H1 (cell line): ENCODE measurements around the gene CCNY. TPM values are rescaled to one million over a fixed set of nuclear protein-coding genes. Genes with fewer than 3 reads are reported as not detected.

Source experiments
- CTCF ChIA-PET: fragments of 300-600 bp; sonication (Branson Sonifier 250); formaldehyde crosslinking; loops from one replicate; lab custom pipeline; 2021; ENCODE audit not compliant: partially characterized antibody; lab: Charles Lee
- POLR2A ChIA-PET: fragments of 300-600 bp; sonication (Branson Sonifier 250); formaldehyde crosslinking; loops from one replicate; lab custom pipeline; 2021; ENCODE audit warnings: inconsistent platforms; ENCODE audit not compliant: partially characterized antibody; lab: Charles Lee
- DNase-seq, 2 experiments: peaks; one replicate each; pipeline versions ENCODE4 v3.0.0 to v3.0.0-alpha.2; 2010 to 2022; ENCODE audit warnings: low spot score in 2 of 2, low read depth in 1 of 2, mixed read lengths in 1 of 2
- FAIRE-seq: peaks from 2 replicates; lab custom pipeline; 2011; peaks lifted over from hg19 to GRCh38; lab: Jason Lieb, UNC
- H2AFZ ChIP-seq: 2 replicates; pipeline ENCODE4 v1.8.1; 2012; ENCODE audit warnings: low read length, inconsistent platforms
- H2AK5ac ChIP-seq: 2 replicates; pipeline ENCODE4 v1.6.1; 2013; ENCODE audit warnings: low read depth, low read length
- H2BK120ac ChIP-seq: replicated peaks from 2 replicates; pipeline ENCODE3; 2013; ENCODE audit warnings: low read depth, low read length, inconsistent platforms
- H2BK12ac ChIP-seq: 2 replicates; pipeline ENCODE4 v1.6.1; 2013; ENCODE audit warnings: low read depth, low read length
- H2BK15ac ChIP-seq: 2 replicates; pipeline ENCODE4 v1.6.1; 2013; ENCODE audit warnings: low read length
- H2BK20ac ChIP-seq: 2 replicates; pipeline ENCODE4 v1.6.1; 2013; ENCODE audit warnings: low read length
- H2BK5ac ChIP-seq: 2 replicates; pipeline ENCODE4 v1.6.1; 2013; ENCODE audit warnings: low read depth, low read length
- H3K14ac ChIP-seq: 2 replicates; pipeline ENCODE4 v1.6.1; 2013; ENCODE audit warnings: inconsistent platforms; ENCODE audit not compliant: insufficient read length
- H3K18ac ChIP-seq: 2 replicates; pipeline ENCODE4 v1.6.1; 2013; ENCODE audit warnings: low read length; ENCODE audit errors: extremely low read depth
- H3K23ac ChIP-seq: 2 replicates; pipeline ENCODE4 v1.6.1; 2013; ENCODE audit warnings: inconsistent platforms; ENCODE audit not compliant: insufficient read length
- H3K23me2 ChIP-seq: 2 replicates; pipeline ENCODE4 v1.6.1; 2013; ENCODE audit warnings: low read depth, low read length
- H3K27ac ChIP-seq: 2 replicates; pipeline ENCODE4 v1.6.1; 2011; ENCODE audit warnings: low read depth, low read length, inconsistent platforms
- H3K27me3 ChIP-seq, 4 experiments: replicated peaks in 1 of 4; 1 replicate in 1 of 4; 2 replicates in 3 of 4; pipeline versions ENCODE4 v1.6.1 to v1.8.1; 2011 to 2013; ENCODE audit warnings: low read length in 3 of 4, mild to moderate bottlenecking in 3 of 4, inconsistent platforms in 2 of 4, mixed read lengths in 2 of 4, moderate library complexity in 1 of 4; ENCODE audit not compliant: control insufficient read depth in 3 of 4, insufficient read depth in 3 of 4; ENCODE audit errors: extremely low read depth in 1 of 4
- H3K36me3 ChIP-seq, 4 experiments: 2 replicates each; pipeline versions ENCODE4 v1.6.1 to v1.8.1; 2011 to 2013; ENCODE audit warnings: mild to moderate bottlenecking in 4 of 4, low read length in 3 of 4, moderate library complexity in 2 of 4, control low read depth in 1 of 4, inconsistent platforms in 1 of 4; ENCODE audit not compliant: insufficient read depth in 4 of 4, control insufficient read depth in 2 of 4
- H3K4ac ChIP-seq: replicated peaks from 2 replicates; pipeline ENCODE3; 2013; ENCODE audit warnings: low read length, low read depth, mixed read lengths, inconsistent platforms; ENCODE audit not compliant: insufficient read length
- H3K4me1 ChIP-seq, 4 experiments: replicated peaks in 1 of 4; 1 replicate in 1 of 4; 2 replicates in 3 of 4; pipeline versions ENCODE4 v1.6.1 to v1.8.1; 2011 to 2013; ENCODE audit warnings: low read length in 3 of 4, inconsistent platforms in 2 of 4, mixed read lengths in 1 of 4; ENCODE audit not compliant: insufficient read depth in 4 of 4, control insufficient read depth in 3 of 4
- H3K4me2 ChIP-seq, 2 experiments: 2 replicates each; pipeline versions ENCODE4 v1.6.1 to v1.8.1; 2011 to 2013; ENCODE audit warnings: low read depth in 2 of 2, low read length in 2 of 2, control low read depth in 1 of 2, inconsistent platforms in 1 of 2, mild to moderate bottlenecking in 1 of 2; ENCODE audit not compliant: insufficient read depth in 1 of 2
- H3K4me3 ChIP-seq, 4 experiments: fragments of 200-600, 300-600 bp in 1 of 4; sonication (generic), shearing (Covaris generic), sonication (Bioruptor Twin) in 1 of 4; 2 replicates each; pipeline versions ENCODE4 v1.5.1 to v1.8.1; 2011 to 2016; ENCODE audit warnings: low read length in 4 of 4, low read depth in 3 of 4, control low read depth in 2 of 4, inconsistent platforms in 2 of 4, mild to moderate bottlenecking in 2 of 4, mixed read lengths in 1 of 4, moderate library complexity in 1 of 4; ENCODE audit not compliant: insufficient read depth in 2 of 4; ENCODE audit errors: extremely low read depth in 1 of 4
- H3K56ac ChIP-seq: replicated peaks from 2 replicates; pipeline ENCODE3; 2013; ENCODE audit warnings: low read depth, mild to moderate bottlenecking, mixed read lengths, low read length, inconsistent platforms; ENCODE audit not compliant: insufficient read length
- H3K79me1 ChIP-seq: 2 replicates; pipeline ENCODE4 v1.6.1; 2013; ENCODE audit warnings: low read depth, low read length, control low read depth
- H3K79me2 ChIP-seq, 2 experiments: 2 replicates each; pipeline versions ENCODE4 v1.6.1 to v1.8.1; 2012 to 2013; ENCODE audit warnings: low read length in 2 of 2, mild to moderate bottlenecking in 2 of 2, inconsistent platforms in 1 of 2; ENCODE audit not compliant: insufficient read depth in 2 of 2, control insufficient read depth in 1 of 2
- H3K9ac ChIP-seq, 4 experiments: replicated peaks in 1 of 4; 1 replicate in 1 of 4; 2 replicates in 3 of 4; pipeline versions ENCODE4 v1.6.1 to v1.8.1; 2011 to 2013; ENCODE audit warnings: low read depth in 3 of 4, low read length in 3 of 4, control low read depth in 2 of 4, mild to moderate bottlenecking in 2 of 4, moderate library complexity in 2 of 4, inconsistent platforms in 1 of 4; ENCODE audit errors: extremely low read depth in 1 of 4
- H3K9me3 ChIP-seq, 2 experiments: 2 replicates each; pipeline versions ENCODE4 v1.6.1 to v1.8.1; 2012 to 2013; ENCODE audit warnings: mild to moderate bottlenecking in 2 of 2, moderate library complexity in 2 of 2, control low read depth in 1 of 2, inconsistent platforms in 1 of 2, low read depth in 1 of 2, low read length in 1 of 2, mixed read lengths in 1 of 2; ENCODE audit not compliant: insufficient read depth in 2 of 2
- H4K20me1 ChIP-seq, 2 experiments: replicated peaks in 1 of 2; 2 replicates each; pipeline versions ENCODE3 to v1.8.1; 2011 to 2013; ENCODE audit warnings: inconsistent platforms in 2 of 2, low read length in 2 of 2, mild to moderate bottlenecking in 1 of 2; ENCODE audit not compliant: insufficient read depth in 2 of 2, control insufficient read depth in 1 of 2
- H4K5ac ChIP-seq: 2 replicates; pipeline ENCODE4 v1.6.1; 2013; ENCODE audit warnings: low read length, low read depth, mixed read lengths, inconsistent platforms; ENCODE audit not compliant: insufficient read length
- H4K8ac ChIP-seq: 2 replicates; pipeline ENCODE4 v1.8.0; 2013; ENCODE audit warnings: mild to moderate bottlenecking, moderate library complexity, low read length, inconsistent platforms; ENCODE audit not compliant: insufficient read depth; ENCODE audit errors: extremely low read depth
- H4K91ac ChIP-seq: replicated peaks from 2 replicates; pipeline ENCODE3; 2013; ENCODE audit warnings: low read length, mixed read lengths, inconsistent platforms; ENCODE audit not compliant: insufficient read length
- ATF3 ChIP-seq: IDR thresholded peaks from 2 replicates; pipeline ENCODE4 v1.6.1; 2011; ENCODE audit warnings: low read depth, mild to moderate bottlenecking, low read length; ENCODE audit not compliant: insufficient read depth
- CHD1 ChIP-seq: IDR thresholded peaks from 2 replicates; pipeline ENCODE4 v1.6.1; 2012; ENCODE audit warnings: low read depth, low read length, improper control_type of control experiment
- CTBP2 ChIP-seq: IDR thresholded peaks from 2 replicates; pipeline ENCODE4 v1.7.0; 2011; ENCODE audit warnings: borderline replicate concordance, mild to moderate bottlenecking, moderate library complexity, mixed read lengths, low read length; ENCODE audit not compliant: insufficient read depth, insufficient read length
- EP300 ChIP-seq, 2 experiments: IDR thresholded peaks; 1 replicate in 1 of 2; 2 replicates in 1 of 2; pipeline ENCODE4 v1.6.1; 2011 to 2012; ENCODE audit warnings: low read depth in 2 of 2, low read length in 2 of 2, mild to moderate bottlenecking in 2 of 2, borderline replicate concordance in 1 of 2, inconsistent platforms in 1 of 2, moderate library complexity in 1 of 2
- GABPA ChIP-seq: IDR thresholded peaks from 2 replicates; pipeline ENCODE4 v1.6.1; 2011; ENCODE audit warnings: mild to moderate bottlenecking, low read length, moderate library complexity, borderline replicate concordance; ENCODE audit not compliant: insufficient read depth
- HDAC6 ChIP-seq: IDR thresholded peaks from one replicate; pipeline ENCODE4 v1.7.1; 2012; ENCODE audit warnings: low read depth, mild to moderate bottlenecking, inconsistent platforms, low read length, moderate library complexity
- JUN ChIP-seq: IDR thresholded peaks from 2 replicates; pipeline ENCODE4 v1.6.1; 2011; ENCODE audit warnings: low read depth, mild to moderate bottlenecking, improper control_type of control experiment, low read length
- MAX ChIP-seq: IDR thresholded peaks from 2 replicates; pipeline ENCODE4 v1.6.1; 2012; ENCODE audit warnings: inconsistent platforms
- NRF1 ChIP-seq: IDR thresholded peaks from 2 replicates; pipeline ENCODE4 v1.6.1; 2011; ENCODE audit warnings: mild to moderate bottlenecking, low read depth, low read length, improper control_type of control experiment
- POU5F1 ChIP-seq: IDR thresholded peaks from 2 replicates; pipeline ENCODE4 v1.6.1; 2011; ENCODE audit warnings: low read depth, mild to moderate bottlenecking, low read length, moderate library complexity
- SP1 ChIP-seq: IDR thresholded peaks from 2 replicates; pipeline ENCODE4 v1.6.1; 2011; ENCODE audit warnings: low read depth, low read length
- USF2 ChIP-seq: IDR thresholded peaks from 2 replicates; pipeline ENCODE4 v1.6.1; 2011; ENCODE audit warnings: low read length, improper control_type of control experiment
- WGBS, 2 experiments: shearing (Covaris generic) in 1 of 2; methylation state at CpG; one replicate each; pipeline versions ENCODE4 v1.1.6 to v1.1.7; 2013 to 2015; ENCODE audit warnings: low lambda C conversion rate in 2 of 2, mixed read lengths in 2 of 2, inconsistent platforms in 1 of 2, low coverage in 1 of 2, missing lambda C conversion rate in 1 of 2; ENCODE audit not compliant: insufficient replicate concordance in 2 of 2, insufficient coverage in 1 of 2, insufficient read length in 1 of 2; ENCODE audit errors: extremely low coverage in 1 of 2, missing lambda C conversion rate in 1 of 2; 5-methylcytosine and 5-hydroxymethylcytosine counted together
- polyA plus RNA-seq, 7 experiments: library from polyadenylated mRNA; depleted of rRNA in 3 of 7; stranded (reverse) in 5 of 7; unstranded in 2 of 7; fragments of >200 nt in 5 of 7; fragments of 200-250 nt in 2 of 7; gene quantifications; 1 replicate in 5 of 7; 2 replicates in 1 of 7; 4 replicates in 1 of 7; pipeline versions ENCODE4 v1.2.1 to v1.2.3, GENCODE V29; 2011 to 2013; ENCODE audit warnings: missing spikeins in 2 of 7, mixed read lengths in 2 of 7
- total RNA-seq: library from RNA; stranded (reverse); fragmentation: NEBNext Ultra II Directional; extraction: Animal tissue kit (Norgen Biotek cat#: 25700); gene quantifications from 2 replicates; pipeline ENCODE4 v1.2.1, GENCODE V29; 2021

Gene CCNY
- total and polyA plus RNA-seq, 2 of the 8 experiments (the other 6 are each of a cell fraction or from before 2014, with no cell fraction given) = 25.3 to 68.2 TPM

GRCh38 chr10:35322636-35323035 is 13.7 kb upstream of the CCNY start:
- DNase-seq (no peak), FAIRE-seq (no peak)
- Histone ChIP-seq H2BK12ac (no peak overlapping the region), H2AK5ac (no peak overlapping the region), H4K20me1 (no peaks in the 10 kb centered on the region), H3K79me2 (no peaks in the 10 kb centered on the region), H3K4me1 (no peaks in the 10 kb centered on the region; a peak in 1 of 7 replicates), H3K4me2 (no peak overlapping the region), H3K4me3 (no peak overlapping the region), H2AFZ (no peak overlapping the region), H3K4ac (no peak overlapping the region), H3K23ac (no peak overlapping the region), H3K36me3 (no peaks in the 10 kb centered on the region), H3K23me2 (no peaks in the 10 kb centered on the region), H3K18ac (no peak overlapping the region), H3K27ac (no peak overlapping the region), H3K56ac (no peak overlapping the region), H2BK5ac (no peak overlapping the region), H3K9me3 (no peaks in the 10 kb centered on the region; a peak in 1 of 4 replicates), H3K9ac (no peak overlapping the region), H2BK20ac (no peak overlapping the region), H4K8ac (no peak overlapping the region), H3K79me1 (no peaks in the 10 kb centered on the region), H3K14ac (no peak overlapping the region), H2BK120ac (no peak overlapping the region), H2BK15ac (no peak overlapping the region), H4K91ac (no peak overlapping the region), H3K27me3 (no peaks in the 10 kb centered on the region), H4K5ac (no peak overlapping the region)
- ChIA-PET CTCF (interaction anchor here (0.6 kb wide), 1 partner anchor 107 kb away, joined by 3 read pairs; no protein-coding TSS in a partner anchor), POLR2A (no interaction called here)
- TF ChIP-seq POU5F1 (no peak), CHD1 (no peak), CTBP2 (no peak), SP1 (no peak), EP300 (IDR thresholded peaks at IDR 0.05; ENCODE audit: borderline replicate concordance in 1 of 2, low read depth in 2 of 2, low read length in 2 of 2) (no peak), HDAC6 (no peak), JUN (no peak), ATF3 (no peak), USF2 (no peak), MAX (no peak), NRF1 (no peak), GABPA (no peak)
- 94% methylated on average over 5 of the region's 5 CpGs; no CpG with 5 or more reads in 1 of the 2 experiments for WGBS, 2 experiments
